Suppressor macrophage treated with lipopolysaccharide for 4 hours (primary cell): Measurements from ENCODE around the gene TMEM39B.
A peak's percentile ranks its signal among the peaks of the same experiment; 100 is the strongest.
"Not testable (repeated sequence)": the region's sequence is repeated elsewhere in the genome, so short reads cannot be mapped to it uniquely, and the experiment has no call there.

Experiments used
- DNase-seq: peaks from one replicate; pipeline ENCODE4 v3.0.0-alpha.2; 2020

TMEM39B gene

GRCh38 chr1:32113436-32113835 lies 40.7 kb downstream of the TMEM39B start:
- DNase-seq = not testable (repeated sequence)

GRCh38 chr1:32114420-32114819 lies 41.7 kb downstream of the TMEM39B start:
- no peak for DNase-seq

GRCh38 chr1:32115496-32115895 lies 42.8 kb downstream of the TMEM39B start:
- no peak for DNase-seq

DNA sequence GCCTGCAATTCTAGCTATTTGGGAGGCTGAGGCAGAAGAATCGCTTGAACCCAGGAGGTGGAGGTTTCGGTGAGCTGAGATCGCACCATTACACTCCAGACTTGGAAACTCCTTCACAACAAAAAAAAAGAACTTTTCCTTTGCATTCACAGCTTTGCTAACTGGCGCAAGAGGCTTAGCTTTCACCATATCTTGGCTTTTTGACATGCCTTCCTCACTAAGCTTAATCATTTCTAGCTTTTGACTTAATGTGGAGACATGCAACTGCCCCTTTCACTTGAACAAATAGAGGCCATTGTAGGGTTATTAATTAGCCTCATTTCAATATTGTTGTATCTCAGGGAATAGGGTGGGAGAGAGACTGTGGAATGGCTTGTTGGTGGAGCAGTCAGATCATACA lies 43.8 kb downstream of the TMEM39B start:
- DNase-seq = no peak

DNA sequence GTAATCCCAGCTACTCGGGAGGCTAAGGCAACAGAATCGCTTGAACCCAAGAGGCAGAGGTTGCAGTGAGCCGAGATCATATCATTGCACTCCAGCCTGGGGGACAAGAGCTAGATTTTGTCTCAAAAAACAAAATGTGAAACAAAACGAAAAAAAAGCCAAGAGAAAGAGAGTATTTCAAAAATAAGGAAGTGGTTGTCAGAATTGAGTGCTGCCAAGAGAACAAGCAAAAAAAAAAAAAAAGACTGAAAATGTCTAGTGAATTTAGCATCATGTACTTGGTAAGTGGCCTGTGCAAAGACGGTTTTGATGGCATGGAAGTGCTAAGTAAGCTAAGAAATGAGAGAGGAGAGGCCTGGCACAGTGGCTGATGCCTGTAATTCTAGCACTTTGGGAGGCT lies 49.4 kb downstream of the TMEM39B start:
- DNase-seq = peak; percentile 14

DNA sequence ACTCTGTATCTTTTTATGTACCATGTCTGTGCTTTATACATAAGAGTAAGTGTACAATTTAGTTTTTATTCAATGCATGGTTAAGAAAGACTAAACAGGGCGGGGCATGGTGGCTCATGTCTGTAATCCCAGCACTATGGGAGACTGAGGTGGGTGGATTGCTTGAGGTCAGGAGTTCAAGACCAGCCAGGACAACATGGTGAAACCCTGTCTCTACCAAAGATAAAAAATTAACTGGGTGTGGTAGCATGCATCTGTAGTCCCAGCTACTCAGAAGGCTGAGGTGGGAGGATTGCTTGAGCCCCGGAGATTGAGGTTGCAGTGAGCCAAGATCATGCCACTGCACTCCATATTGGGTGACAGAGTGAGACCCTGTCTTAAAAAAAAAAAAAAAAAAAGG lies 50.6 kb downstream of the TMEM39B start:
- DNase-seq = not testable (repeated sequence)

DNA sequence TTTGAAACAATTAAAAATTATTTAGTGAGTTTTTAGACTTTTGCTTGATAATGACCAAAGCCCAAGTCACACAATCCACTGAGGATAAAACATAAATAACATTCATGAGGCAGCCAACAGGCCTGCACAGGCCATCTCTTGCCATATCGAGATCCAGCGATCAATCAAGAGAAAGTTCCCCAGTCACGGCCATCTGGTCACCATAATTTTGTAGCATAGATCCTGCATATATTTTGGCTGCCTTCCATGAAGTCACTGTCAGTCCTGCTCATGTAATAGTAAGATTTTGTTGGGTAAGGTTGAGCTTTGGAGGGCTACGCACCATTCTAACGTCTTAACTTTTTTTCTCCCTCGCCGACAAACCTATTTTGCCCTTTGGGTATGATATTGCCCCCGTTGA lies 52.6 kb downstream of the TMEM39B start:
- no peak for DNase-seq

DNA sequence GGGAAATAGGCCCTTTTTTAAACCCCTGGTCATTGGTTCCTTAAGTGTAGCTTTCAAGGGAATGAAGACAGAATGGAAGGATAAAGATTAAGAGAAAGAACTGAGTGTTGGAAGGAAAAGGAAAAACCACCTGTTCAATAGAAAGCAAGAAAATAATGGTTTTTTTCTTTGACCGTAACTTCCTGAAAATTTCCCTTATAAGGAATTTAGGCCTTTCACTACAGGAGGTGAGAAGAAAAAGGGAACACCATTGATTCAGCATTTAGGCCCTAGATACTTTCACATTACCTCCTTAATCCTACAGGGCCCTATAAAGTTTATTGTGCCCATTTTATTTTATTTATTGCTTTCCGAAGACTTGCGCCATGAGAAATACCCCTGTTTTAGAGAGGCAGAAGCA lies 54.0 kb downstream of the TMEM39B start:
- DNase-seq = no peak

DNA sequence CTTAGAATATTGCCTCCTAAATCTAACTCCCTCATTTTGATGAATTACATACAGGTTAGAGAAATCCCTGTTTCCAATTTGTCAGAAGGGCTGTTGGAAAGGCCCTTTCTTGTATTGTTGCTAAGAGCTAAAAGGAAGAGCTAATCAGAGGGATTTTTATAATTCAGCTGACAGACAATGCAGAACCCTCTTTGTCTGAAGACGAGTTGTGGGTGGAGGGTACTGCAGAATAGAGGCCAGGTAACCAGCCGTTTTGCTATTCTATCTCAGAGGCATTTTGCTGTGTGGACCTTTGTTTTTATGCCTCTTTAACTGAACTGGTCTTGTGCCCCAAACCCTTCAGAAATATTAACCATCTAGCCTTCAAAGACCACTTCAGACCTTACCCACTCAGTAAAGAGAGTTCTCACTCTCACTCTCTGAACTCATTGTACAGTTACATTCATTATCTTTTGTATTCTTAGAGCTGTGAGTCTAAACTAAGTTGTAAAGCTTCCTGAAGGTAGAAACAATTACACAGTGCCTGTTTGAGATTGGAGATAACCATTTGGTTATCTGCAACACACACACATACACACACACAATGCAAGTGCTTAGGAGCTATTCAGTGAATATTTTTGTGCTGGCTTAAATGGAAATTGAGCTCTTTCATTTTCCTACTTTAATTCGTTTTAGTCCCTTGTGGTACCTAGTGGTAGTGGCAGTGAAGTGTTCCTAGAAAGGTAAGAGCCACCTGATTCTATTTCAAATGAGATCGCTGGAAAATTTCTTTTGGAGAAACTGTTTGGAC lies 54.9 kb downstream of the TMEM39B start:
- no peak for DNase-seq

- DNase-seq = no peak
These were observed 55.7 kb downstream of the TMEM39B start for GRCh38 chr1:32128479-32128878.

DNA sequence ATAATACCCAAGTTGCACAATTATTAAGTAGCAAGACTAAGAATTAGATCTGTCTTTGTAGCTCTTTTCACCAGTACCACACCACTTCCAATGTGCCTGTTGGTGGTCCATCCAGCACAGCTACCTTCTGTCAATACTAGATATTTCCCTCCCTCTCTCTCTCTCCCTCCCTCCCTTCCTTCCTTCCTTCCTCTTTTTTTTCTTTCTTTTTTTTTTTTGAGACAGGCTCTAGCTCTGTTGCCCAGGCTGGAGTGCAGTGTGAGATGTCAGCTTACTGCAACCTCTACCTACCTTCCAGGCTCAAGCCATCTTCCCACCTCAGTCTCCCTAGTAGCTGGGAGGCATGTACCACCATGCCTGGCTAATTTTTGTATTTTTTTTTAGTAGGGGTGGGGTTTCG lies 56.2 kb downstream of the TMEM39B start:
- DNase-seq = no peak

DNA sequence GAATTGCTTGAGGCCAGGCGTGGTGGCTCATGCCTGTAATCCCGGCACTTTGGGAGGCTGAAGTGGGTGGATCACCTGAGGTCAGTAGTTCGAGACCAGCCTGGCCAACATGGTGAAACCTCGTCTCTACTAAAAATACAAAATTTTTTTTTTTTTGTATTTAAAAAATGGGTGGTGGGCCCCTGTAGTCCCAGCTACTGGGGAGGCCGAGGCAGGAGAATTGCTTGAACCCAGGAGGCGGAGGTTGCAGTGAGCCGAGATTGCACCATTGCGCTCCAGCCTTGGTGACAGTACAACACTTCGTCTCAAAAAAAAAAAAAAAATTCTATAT lies 61.2 kb downstream of the TMEM39B start:
- not testable (repeated sequence) for DNase-seq

DNA sequence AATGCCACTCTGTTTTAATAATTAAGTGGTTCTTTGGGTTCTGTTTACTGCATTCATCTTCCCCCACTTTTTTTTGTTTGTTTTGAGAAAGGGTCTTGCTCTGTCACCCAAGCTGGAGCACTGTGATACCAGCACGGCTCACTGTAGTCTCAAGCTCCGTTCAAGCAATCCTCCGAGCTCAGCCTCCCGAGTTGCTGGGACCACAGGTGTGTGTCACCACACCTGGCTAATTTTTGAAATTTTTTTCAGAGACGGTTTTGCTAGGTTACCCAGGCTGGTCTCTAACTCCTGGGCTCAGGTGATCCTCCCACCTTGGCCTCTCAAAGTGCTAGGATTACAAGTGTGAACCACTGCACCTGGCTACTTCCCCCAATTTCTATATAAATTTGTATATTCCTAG lies 64.4 kb downstream of the TMEM39B start:
- no peak for DNase-seq

- DNase-seq = no peak
These were observed 66.2 kb downstream of the TMEM39B start for GRCh38 chr1:32138965-32139364.

- DNase-seq = no peak
These were observed 69.9 kb downstream of the TMEM39B start for GRCh38 chr1:32142446-32143301.

- DNase-seq = not testable (repeated sequence)
These were observed 70.6 kb downstream of the TMEM39B start for GRCh38 chr1:32143302-32143695.

DNA sequence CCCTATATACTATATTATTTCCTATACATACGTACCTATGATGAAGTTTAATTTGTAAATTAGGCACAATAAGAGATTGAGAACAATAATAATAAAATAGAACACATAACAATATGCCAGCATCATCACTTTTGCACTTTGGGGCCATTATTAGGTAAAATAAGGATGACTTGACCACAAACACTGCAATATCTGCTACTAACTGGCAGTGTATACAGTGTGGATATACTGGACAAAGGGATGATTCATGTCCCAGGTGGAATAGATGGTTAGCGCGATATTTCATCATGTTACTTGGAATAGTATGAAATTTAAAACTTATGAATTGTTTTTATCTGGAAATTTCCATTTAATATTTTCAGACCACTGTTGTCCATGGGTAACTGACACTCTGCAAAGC lies 71.3 kb downstream of the TMEM39B start:
- DNase-seq = no peak

DNA sequence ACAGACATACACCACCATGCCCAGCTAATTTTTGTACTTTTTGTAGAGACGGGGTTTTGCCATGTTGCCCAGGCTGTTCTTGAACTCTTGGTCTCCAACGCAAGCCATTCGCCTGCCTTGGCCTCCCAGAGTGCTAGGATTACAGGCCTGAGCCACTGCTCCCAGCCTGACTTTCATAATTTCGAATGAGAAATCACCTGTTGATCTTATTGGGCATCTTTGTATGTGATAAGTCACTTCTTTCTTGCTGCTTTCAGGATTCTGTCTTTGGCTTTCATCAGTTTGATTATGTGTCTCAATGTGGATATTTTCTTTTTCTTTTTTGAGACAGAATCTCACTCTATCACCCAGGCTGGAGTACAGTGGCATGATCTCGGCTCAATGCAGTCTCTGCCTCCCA lies 75.1 kb downstream of the TMEM39B start:
- DNase-seq = not testable (repeated sequence)

GRCh38 chr1:32150847-32151246 lies 78.1 kb downstream of the TMEM39B start:
- no peak for DNase-seq

DNA sequence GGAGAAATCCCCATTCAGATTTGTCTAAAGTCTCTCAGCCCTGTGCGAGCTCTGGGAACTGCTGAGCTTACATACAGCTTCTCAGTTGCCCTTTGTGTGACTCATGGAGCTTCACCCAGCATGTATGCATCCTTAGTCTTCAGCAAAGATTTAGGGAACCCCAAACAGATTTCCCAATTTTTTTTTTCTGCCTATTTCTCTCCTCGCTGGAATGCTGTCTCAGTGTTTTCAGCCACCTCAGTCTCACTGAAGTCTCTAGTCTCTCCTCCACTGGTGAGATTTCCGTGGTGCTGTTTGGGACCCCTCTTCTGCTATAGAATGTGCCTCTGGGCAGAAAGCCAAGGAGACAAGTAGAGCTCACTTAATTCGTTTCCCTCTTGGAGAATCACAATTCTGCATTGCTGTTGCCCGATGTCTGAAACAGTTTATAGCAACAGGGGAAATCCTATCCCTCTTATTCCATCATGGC lies 78.6 kb downstream of the TMEM39B start:
- peak; percentile 30 for DNase-seq
